Tibial artery (tissue), 4 donors: ENCODE measurements around the gene IRX4.

Experiments used
- DNase-seq, 2 donors: peaks; one replicate each; pipeline ENCODE4 v3.0.0-alpha.2; 2019
- H3K27ac ChIP-seq, 2 donors: fragments of 200-600 bp; sonication (generic) in 1 of 2; 1 replicate in 1 of 2; 2 replicates in 1 of 2; pipeline ENCODE4 v1.5.1; 2018 to 2019; ENCODE audit warnings: mild to moderate bottlenecking in 1 of 2
- H3K27me3 ChIP-seq, 2 donors: fragments of 200-600 bp; sonication (generic) in 1 of 2; one replicate each; pipeline versions ENCODE4 v1.5.1 to v1.6.0; 2016 to 2019
- H3K36me3 ChIP-seq, 3 donors: fragments of 200-600 bp; sonication (generic) in 2 of 3; one replicate each; pipeline ENCODE4 v1.5.1; 2016 to 2019; ENCODE audit warnings: mild to moderate bottlenecking in 2 of 3
- H3K4me1 ChIP-seq, 4 donors: fragments of 200-600 bp; sonication (generic) in 2 of 4; 1 replicate in 3 of 4; 2 replicates in 1 of 4; pipeline ENCODE4 v1.5.1; 2016 to 2019
- H3K4me3 ChIP-seq, 2 donors: fragments of 200-600 bp; sonication (generic) in 1 of 2; 1 replicate in 1 of 2; 2 replicates in 1 of 2; pipeline ENCODE4 v1.5.1; 2018 to 2019; ENCODE audit warnings: mild to moderate bottlenecking in 2 of 2
- H3K9me3 ChIP-seq, 3 donors: fragments of 200-600 bp; sonication (generic) in 1 of 3; one replicate each; pipeline ENCODE4 v1.5.1; 2016 to 2019
- intact Hi-C: fragments of 100-400 bp; cut with DNase I; formaldehyde crosslinking; loops from one replicate; pipeline ENCODE4 v1.15.0; 2023; ENCODE audit warnings: low total_unique reads
- TF ChIP-seq, protein P1 (sequence below), 2 experiments: fragments of 200-600 bp in 1 of 2; fragments of 450-650 bp in 1 of 2; IDR thresholded peaks; one replicate each; pipeline ENCODE4 v1.5.1; 2017 to 2019; ENCODE audit warnings: antibody characterized with exemption in 2 of 2, mild to moderate bottlenecking in 1 of 2, moderate library complexity in 1 of 2

IRX4 gene

DNA sequence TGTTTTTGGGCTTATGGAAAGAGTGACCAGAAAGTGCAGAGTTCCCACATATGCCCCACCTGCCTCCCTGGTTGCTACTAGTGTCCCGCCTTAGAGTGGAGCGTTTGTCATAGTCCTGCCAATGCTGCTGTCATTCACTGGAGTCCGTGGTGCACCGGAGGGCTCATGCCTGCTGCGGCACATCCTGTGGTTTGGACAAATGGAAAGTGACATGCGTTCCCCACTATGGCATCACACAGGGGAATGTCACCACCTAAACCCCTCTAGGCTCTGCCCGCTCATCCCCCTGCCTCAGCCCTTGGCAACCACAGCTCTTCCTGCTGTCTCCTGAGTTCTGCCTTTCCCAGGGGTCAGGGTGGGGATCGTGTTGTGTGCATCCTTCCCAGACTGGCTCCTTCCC, 29.2 kb downstream of the IRX4 start:
- Histone ChIP-seq H3K36me3 (no peaks in the 10 kb centered on the region), H3K4me3 (no peak overlapping the region), H3K27me3 (peaks cover 0 to 69% of the 10 kb centered on the region in 2 donors), H3K27ac (no peak overlapping the region), H3K9me3 (no peaks in the 10 kb centered on the region), H3K4me1 (peaks cover 0 to 11% (median 0%) of the 10 kb centered on the region in 4 donors)
- TF ChIP-seq, protein P1, sequence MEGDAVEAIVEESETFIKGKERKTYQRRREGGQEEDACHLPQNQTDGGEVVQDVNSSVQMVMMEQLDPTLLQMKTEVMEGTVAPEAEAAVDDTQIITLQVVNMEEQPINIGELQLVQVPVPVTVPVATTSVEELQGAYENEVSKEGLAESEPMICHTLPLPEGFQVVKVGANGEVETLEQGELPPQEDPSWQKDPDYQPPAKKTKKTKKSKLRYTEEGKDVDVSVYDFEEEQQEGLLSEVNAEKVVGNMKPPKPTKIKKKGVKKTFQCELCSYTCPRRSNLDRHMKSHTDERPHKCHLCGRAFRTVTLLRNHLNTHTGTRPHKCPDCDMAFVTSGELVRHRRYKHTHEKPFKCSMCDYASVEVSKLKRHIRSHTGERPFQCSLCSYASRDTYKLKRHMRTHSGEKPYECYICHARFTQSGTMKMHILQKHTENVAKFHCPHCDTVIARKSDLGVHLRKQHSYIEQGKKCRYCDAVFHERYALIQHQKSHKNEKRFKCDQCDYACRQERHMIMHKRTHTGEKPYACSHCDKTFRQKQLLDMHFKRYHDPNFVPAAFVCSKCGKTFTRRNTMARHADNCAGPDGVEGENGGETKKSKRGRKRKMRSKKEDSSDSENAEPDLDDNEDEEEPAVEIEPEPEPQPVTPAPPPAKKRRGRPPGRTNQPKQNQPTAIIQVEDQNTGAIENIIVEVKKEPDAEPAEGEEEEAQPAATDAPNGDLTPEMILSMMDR (IDR thresholded peaks at IDR 0.05) = no peak
- no peak for DNase-seq
- intact Hi-C loops = no loop called here

DNA sequence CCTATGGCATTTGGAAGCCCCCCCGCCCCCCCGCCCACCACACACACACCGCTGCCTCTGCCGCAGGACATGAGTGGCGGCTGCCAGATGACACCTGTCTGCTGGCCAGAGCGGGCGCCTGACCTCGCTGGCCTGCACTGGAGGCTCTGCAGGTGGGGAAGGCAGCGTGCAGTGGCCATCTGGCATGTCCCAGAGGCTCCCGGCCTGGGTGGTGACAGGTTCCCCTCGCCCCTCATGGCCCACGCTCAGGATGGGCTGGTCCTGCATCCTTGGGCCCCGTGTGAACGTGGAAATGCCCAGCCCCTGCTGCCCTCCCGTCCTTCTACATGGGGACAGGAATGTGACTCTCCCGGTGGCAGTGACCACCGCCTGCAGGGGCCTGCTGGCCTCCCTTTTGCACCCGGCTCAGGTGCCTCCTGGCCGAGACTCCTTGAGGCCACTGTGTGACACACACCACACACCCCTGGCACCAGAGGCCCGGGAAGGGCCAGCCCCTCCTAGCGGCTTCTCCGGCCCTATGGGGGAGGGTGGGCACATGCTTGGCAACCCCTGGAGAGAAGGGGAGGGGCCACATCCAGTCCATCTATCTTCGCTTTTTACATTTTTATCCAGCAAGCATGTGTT, 30.3 kb downstream of the IRX4 start:
- no peak for DNase-seq
- intact Hi-C loops = no loop called here
- H3K27me3 ChIP-seq = peaks cover 0 to 79% of the 10 kb centered on the region in 2 donors

DNA sequence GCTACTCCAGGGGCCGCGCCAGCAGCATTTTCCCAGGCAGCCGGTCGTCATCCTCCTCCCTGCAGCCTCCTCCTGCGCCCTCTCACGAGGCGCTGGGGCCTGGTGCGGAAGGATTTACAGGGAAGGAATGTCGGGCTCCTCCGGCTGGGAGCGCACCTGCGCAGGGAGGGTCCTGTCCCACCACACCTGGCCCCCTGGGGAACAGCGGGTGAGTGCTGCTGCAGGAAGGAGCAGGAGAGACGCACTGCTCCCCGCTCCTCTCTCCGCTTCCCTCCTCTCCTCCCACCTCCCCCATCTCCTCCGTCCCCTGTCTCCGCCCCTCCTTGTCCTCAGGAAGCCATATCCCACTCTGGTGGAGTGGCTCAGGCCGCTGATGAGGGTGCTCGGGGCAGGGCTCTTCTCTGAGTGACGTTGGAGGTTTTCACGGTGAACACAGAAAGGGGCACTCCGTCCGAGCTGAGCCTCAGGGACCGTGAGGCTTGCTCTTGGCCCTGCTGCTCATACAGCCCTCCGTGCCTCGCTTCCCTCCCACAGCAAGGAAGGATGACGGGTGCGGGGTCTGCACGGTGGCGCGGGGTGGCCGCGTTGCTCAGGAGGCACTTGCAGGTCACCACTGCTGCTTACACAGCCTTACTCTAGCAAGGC, 31.3 kb downstream of the IRX4 start:
- Histone ChIP-seq H3K4me3 (no peak overlapping the region), H3K36me3 (no peaks in the 10 kb centered on the region), H3K9me3 (no peaks in the 10 kb centered on the region), H3K27me3 (peaks cover 0 to 72% of the 10 kb centered on the region in 2 donors), H3K27ac (no peak overlapping the region), H3K4me1 (peaks cover 0 to 7% (median 0%) of the 10 kb centered on the region in 4 donors)
- no peak for DNase-seq
- intact Hi-C loops = no loop called here
- TF ChIP-seq, protein P1 (IDR thresholded peaks at IDR 0.05) = no peak

More for the DNA sequence above, 30.3 kb downstream of the IRX4 start:
- no peak overlapping the region for H3K27ac ChIP-seq
- peaks cover 0 to 11% (median 0%) of the 10 kb centered on the region in 4 donors for H3K4me1 ChIP-seq
- TF ChIP-seq, protein P1 (IDR thresholded peaks at IDR 0.05) = no peak
- H3K36me3 ChIP-seq = no peaks in the 10 kb centered on the region
- H3K4me3 ChIP-seq = no peak overlapping the region
- no peaks in the 10 kb centered on the region for H3K9me3 ChIP-seq

DNA sequence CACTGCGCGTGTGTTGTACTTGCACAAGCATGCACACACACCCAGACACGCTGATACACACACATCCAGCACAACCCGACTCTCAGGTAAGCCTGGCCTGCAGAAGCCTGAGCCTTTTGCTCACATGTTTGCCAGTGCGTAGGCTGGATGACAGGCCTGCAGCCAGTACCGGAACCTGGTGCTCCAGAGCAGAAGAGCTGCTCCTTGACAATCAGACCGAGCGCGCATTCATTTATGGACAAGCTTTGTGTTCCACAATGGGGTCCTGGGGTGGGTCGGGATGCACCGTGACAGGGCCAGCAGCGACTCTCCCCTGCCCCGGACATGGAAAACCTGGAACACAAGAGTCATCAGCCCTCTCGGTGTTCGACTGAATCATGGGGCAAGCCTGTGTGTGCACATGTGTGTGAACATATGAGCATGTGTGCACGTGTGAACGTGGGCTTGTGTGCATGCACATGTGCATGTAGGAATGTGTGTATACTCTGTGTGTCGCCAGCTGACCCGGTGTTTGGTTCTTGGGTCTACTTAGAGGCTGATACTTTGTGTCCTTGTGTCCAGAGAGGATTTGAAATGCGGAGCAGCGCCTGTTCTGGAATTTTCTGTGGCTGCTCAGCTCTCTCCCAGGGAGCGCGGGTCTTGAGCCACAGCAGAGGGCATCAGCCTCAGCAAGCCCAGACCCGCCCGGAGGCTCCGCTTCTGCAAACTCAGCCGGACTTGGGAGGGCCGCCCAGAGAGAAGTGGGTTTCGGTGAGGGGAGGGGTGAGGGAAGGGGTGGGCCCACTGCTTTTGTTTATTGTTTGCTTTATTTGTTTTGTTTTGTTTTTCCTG, 32.2 kb downstream of the IRX4 start:
- intact Hi-C loops = no loop called here
- no peak overlapping the region for H3K4me3 ChIP-seq
- TF ChIP-seq, protein P1 (IDR thresholded peaks at IDR 0.05) = no peak
- H3K27me3 ChIP-seq = peaks cover 0 to 69% of the 10 kb centered on the region in 2 donors
- H3K36me3 ChIP-seq = no peaks in the 10 kb centered on the region
- peaks cover 0 to 7% (median 0%) of the 10 kb centered on the region in 4 donors for H3K4me1 ChIP-seq
- H3K9me3 ChIP-seq = no peaks in the 10 kb centered on the region
- no peak overlapping the region for H3K27ac ChIP-seq
- no peak for DNase-seq

DNA sequence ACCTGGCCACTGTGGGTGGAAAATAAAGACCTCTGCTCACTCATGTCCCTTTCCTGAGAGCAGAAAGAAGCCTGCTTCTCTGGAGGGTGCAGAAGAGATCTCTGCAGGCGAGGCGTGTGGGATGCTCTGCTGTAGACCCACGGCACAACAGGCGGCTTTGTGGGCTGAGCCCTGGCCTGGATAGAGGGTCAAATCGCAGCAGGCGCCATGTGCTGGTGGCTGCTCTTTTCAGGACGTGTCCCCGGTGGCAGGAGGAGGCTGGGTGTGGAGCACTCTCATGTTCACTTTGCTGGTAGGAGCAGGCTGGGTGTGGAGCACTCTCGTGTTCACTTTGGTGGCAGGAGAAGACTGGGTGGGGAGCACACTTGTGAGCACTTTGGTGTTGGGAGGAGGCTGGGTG, 35.1 kb downstream of the IRX4 start:
- Histone ChIP-seq H3K4me3 (no peak overlapping the region), H3K36me3 (no peaks in the 10 kb centered on the region), H3K9me3 (no peaks in the 10 kb centered on the region), H3K4me1 (peaks cover 0 to 7% (median 0%) of the 10 kb centered on the region in 4 donors), H3K27me3 (peaks cover 0 to 59% of the 10 kb centered on the region in 2 donors), H3K27ac (no peak overlapping the region)
- TF ChIP-seq, protein P1 (IDR thresholded peaks at IDR 0.05) = no peak
- no peak for DNase-seq
- intact Hi-C loops = no loop called here
